22Rv1 (cell line): ENCODE results near the gene VAMP3.

Source experiments
- ZFX ChIP-seq: fragments of 450-650 bp; IDR thresholded peaks from 2 replicates; pipeline ENCODE4 v1.6.1; 2017; ENCODE audit warnings: antibody characterized with exemption, borderline replicate concordance
- TF ChIP-seq, protein P1 (sequence below): fragments of 450-650 bp; IDR thresholded peaks from 2 replicates; pipeline ENCODE4 v1.5.1; 2017; ENCODE audit warnings: mild to moderate bottlenecking

DNA sequence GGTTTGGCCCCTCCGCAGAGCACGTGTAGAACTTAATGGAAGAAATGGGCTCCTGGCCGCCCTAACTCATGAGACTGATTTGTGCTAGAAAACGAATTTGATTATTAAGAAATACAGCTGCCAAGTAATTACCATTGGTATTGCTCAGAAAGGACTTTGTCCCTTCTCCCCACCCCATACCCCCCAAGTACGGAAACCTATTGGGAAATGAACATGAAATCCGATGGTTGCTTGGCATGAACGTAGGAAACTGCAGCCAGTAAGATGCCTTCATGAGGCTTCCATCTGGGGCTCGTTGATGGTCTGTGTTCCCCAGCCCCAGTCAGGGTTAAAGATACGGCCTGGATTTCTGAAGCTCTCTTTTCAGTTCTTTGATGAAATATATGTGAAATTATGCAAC, 34.4 kb downstream of the VAMP3 start:
- TF ChIP-seq, protein P1, sequence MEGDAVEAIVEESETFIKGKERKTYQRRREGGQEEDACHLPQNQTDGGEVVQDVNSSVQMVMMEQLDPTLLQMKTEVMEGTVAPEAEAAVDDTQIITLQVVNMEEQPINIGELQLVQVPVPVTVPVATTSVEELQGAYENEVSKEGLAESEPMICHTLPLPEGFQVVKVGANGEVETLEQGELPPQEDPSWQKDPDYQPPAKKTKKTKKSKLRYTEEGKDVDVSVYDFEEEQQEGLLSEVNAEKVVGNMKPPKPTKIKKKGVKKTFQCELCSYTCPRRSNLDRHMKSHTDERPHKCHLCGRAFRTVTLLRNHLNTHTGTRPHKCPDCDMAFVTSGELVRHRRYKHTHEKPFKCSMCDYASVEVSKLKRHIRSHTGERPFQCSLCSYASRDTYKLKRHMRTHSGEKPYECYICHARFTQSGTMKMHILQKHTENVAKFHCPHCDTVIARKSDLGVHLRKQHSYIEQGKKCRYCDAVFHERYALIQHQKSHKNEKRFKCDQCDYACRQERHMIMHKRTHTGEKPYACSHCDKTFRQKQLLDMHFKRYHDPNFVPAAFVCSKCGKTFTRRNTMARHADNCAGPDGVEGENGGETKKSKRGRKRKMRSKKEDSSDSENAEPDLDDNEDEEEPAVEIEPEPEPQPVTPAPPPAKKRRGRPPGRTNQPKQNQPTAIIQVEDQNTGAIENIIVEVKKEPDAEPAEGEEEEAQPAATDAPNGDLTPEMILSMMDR = no peak
- TF ChIP-seq ZFX = no peak
